Endothelial cell of umbilical vein (primary cell): ENCODE measurements around the gene B3GNT7. TPM values are rescaled to one million over a fixed set of nuclear protein-coding genes. Genes with fewer than 3 reads are reported as not detected.

Experiments
- BruUV-seq: library from RNA; stranded (reverse); fragments of 400-500 nt; replicated peaks from 2 replicates; lab custom pipeline; 2021; lab: Mats Ljungman, UMichigan
- CTCF ChIA-PET: fragments of 300-600, 350-600 bp; sonication (Branson Sonifier 250); formaldehyde crosslinking; loops from one replicate; lab custom pipeline; 2021; ENCODE audit warnings: antibody characterized with exemption, inconsistent platforms; lab: Charles Lee
- POLR2A ChIA-PET: fragments of 300-600, 350-600 bp; sonication (Branson Sonifier 250); formaldehyde crosslinking; loops from one replicate; lab custom pipeline; 2021; ENCODE audit warnings: antibody characterized with exemption, inconsistent platforms; lab: Charles Lee
- DNase-seq: peaks from one replicate; pipeline ENCODE4 v3.0.0-alpha.2; 2011; ENCODE audit warnings: low read depth, low spot score
- FAIRE-seq: peaks from 2 replicates; lab custom pipeline; 2011; peaks lifted over from hg19 to GRCh38; lab: Jason Lieb, UNC
- H2AFZ ChIP-seq: 2 replicates; pipeline ENCODE4 v1.6.0; 2012; ENCODE audit warnings: low read depth, low read length, control low read depth, inconsistent platforms
- H3K27ac ChIP-seq: 2 replicates; pipeline ENCODE4 v1.5.1; 2011; ENCODE audit warnings: low read depth, mild to moderate bottlenecking, control low read depth, low read length, moderate library complexity; ENCODE audit not compliant: insufficient read depth
- H3K27me3 ChIP-seq, 2 experiments: 2 replicates each; pipeline versions ENCODE4 v1.6.0 to v1.6.1; 2011; ENCODE audit warnings: low read length in 2 of 2, mixed read lengths in 1 of 2; ENCODE audit not compliant: control insufficient read depth in 2 of 2, insufficient read depth in 2 of 2
- H3K36me3 ChIP-seq, 2 experiments: 2 replicates in 1 of 2; 3 replicates in 1 of 2; pipeline ENCODE4 v1.5.1; 2011; ENCODE audit warnings: low read length in 2 of 2, mild to moderate bottlenecking in 1 of 2, moderate library complexity in 1 of 2; ENCODE audit not compliant: control insufficient read depth in 2 of 2, insufficient read depth in 2 of 2; ENCODE audit errors: extremely low read depth in 1 of 2
- H3K4me1 ChIP-seq: 3 replicates; pipeline ENCODE4 v1.5.1; 2011; ENCODE audit warnings: mild to moderate bottlenecking, low read length; ENCODE audit not compliant: control insufficient read depth, insufficient read depth; ENCODE audit errors: extremely low read depth
- H3K4me2 ChIP-seq: 2 replicates; pipeline ENCODE4 v1.6.1; 2011; ENCODE audit warnings: low read length, control low read depth, mixed read lengths; ENCODE audit not compliant: insufficient read depth
- H3K4me3 ChIP-seq, 3 experiments: fragments of 200-600 bp in 1 of 3; sonication (generic), shearing (Covaris generic) in 1 of 3; replicated peaks in 1 of 3; 2 replicates each; pipeline ENCODE4 v1.5.1; 2011 to 2016; ENCODE audit warnings: control low read depth in 3 of 3, low read length in 3 of 3, mild to moderate bottlenecking in 2 of 3, inconsistent platforms in 1 of 3, low read depth in 1 of 3, moderate library complexity in 1 of 3; ENCODE audit not compliant: insufficient read depth in 1 of 3
- H3K79me2 ChIP-seq: 2 replicates; pipeline ENCODE4 v1.6.0; 2012; ENCODE audit warnings: low read length, inconsistent platforms; ENCODE audit not compliant: control insufficient read depth, insufficient read depth
- H3K9ac ChIP-seq: replicated peaks from 2 replicates; pipeline ENCODE3; 2011; ENCODE audit warnings: low read length, control low read depth; ENCODE audit not compliant: insufficient read depth; ENCODE audit errors: extremely low read depth
- H3K9me1 ChIP-seq: replicated peaks from 3 replicates; pipeline ENCODE4 v1.6.0; 2011; ENCODE audit warnings: mild to moderate bottlenecking, low read length; ENCODE audit not compliant: control insufficient read depth, insufficient read depth; ENCODE audit errors: extremely low read depth
- H3K9me3 ChIP-seq: replicated peaks from 2 replicates; pipeline ENCODE4 v1.5.1; 2012; ENCODE audit warnings: low read length, inconsistent platforms; ENCODE audit not compliant: control insufficient read depth, insufficient read depth
- H4K20me1 ChIP-seq: replicated peaks from 2 replicates; pipeline ENCODE3; 2011; ENCODE audit warnings: mild to moderate bottlenecking, low read length; ENCODE audit not compliant: control insufficient read depth, insufficient read depth; ENCODE audit errors: extremely low read depth
- CTCF ChIP-seq, 2 donors: IDR thresholded peaks; 1 replicate in 1 of 2; 2 replicates in 1 of 2; pipeline ENCODE4 v1.5.1; 2011; ENCODE audit warnings: low read length in 2 of 2, mild to moderate bottlenecking in 2 of 2, moderate library complexity in 2 of 2, control low read depth in 1 of 2, inconsistent platforms in 1 of 2, low read depth in 1 of 2; ENCODE audit not compliant: insufficient read depth in 1 of 2; ENCODE audit errors: extremely low read depth in 1 of 2
- EZH2 ChIP-seq: IDR thresholded peaks from 2 replicates; pipeline ENCODE4 v1.6.1; 2012; ENCODE audit warnings: borderline replicate concordance, low read depth, mild to moderate bottlenecking, moderate library complexity, low read length, inconsistent platforms; ENCODE audit not compliant: severe bottlenecking
- FOS ChIP-seq: IDR thresholded peaks from 2 replicates; pipeline ENCODE4 v1.6.1; 2011; ENCODE audit warnings: mild to moderate bottlenecking, low read length, moderate library complexity, borderline replicate concordance; ENCODE audit not compliant: insufficient read depth
- GATA2 ChIP-seq: IDR thresholded peaks from 2 replicates; pipeline ENCODE4 v1.7.0; 2011; ENCODE audit warnings: low read depth, mild to moderate bottlenecking, moderate library complexity, mixed read lengths, low read length; ENCODE audit not compliant: insufficient read length, insufficient read depth
- JUN ChIP-seq: IDR thresholded peaks from 2 replicates; pipeline ENCODE4 v1.6.1; 2011; ENCODE audit warnings: borderline replicate concordance, low read depth; ENCODE audit not compliant: insufficient read length, insufficient read depth
- MAX ChIP-seq: IDR thresholded peaks from 2 replicates; pipeline ENCODE4 v1.6.1; 2011; ENCODE audit not compliant: insufficient read depth, insufficient read length
- MYC ChIP-seq: IDR thresholded peaks from one replicate; pipeline ENCODE4 v1.6.1; 2011; ENCODE audit warnings: mild to moderate bottlenecking, low read depth, low read length
- POLR2A ChIP-seq: IDR thresholded peaks from 2 replicates; pipeline ENCODE4 v1.6.1; 2012; ENCODE audit warnings: low read depth, mild to moderate bottlenecking, control low read depth, low read length
- POLR2AphosphoS5 ChIP-seq: IDR thresholded peaks from 2 replicates; pipeline ENCODE4 v1.6.1; 2012; ENCODE audit warnings: low read depth, mild to moderate bottlenecking, control low read depth, low read length, moderate library complexity; ENCODE audit not compliant: insufficient read depth
- dilution Hi-C: fragments of 300-500 bp; cut with MboI; formaldehyde crosslinking; loops from one replicate; pipeline ENCODE4 v1.15.0; 2019; ENCODE audit warnings: low sequenced_read_pairs; ENCODE audit not compliant: extremely low pct_ligation_motif_present
- intact Hi-C: fragments of 100-400 bp; cut with micrococcal nuclease; formaldehyde crosslinking; loops from one replicate; pipeline ENCODE4 v1.10.0; 2022
- polyA plus RNA-seq, 4 experiments: library from polyadenylated mRNA; depleted of rRNA in 3 of 4; stranded (reverse) in 3 of 4; unstranded in 1 of 4; fragments of >200 nt; gene quantifications; 2 replicates each; pipeline versions ENCODE4 v1.2.1 to v1.2.3, GENCODE V29; 2011 to 2012; ENCODE audit warnings: missing spikeins in 1 of 4
- total RNA-seq: library from RNA; stranded (reverse); gene quantifications from 2 replicates; pipeline ENCODE4 v1.2.3, GENCODE V29; 2021

Gene B3GNT7
- total and polyA plus RNA-seq, 2 donors (not counting 3 experiments of a cell fraction or from before 2014, with no cell fraction given) = 0.39 to 1.2 TPM

GRCh38 chr2:231421051-231421580, 25.6 kb downstream of the B3GNT7 start:
- FAIRE-seq = no peak
- Histone ChIP-seq H3K36me3 (no peaks in the 10 kb centered on the region), H3K9me3 (no peaks in the 10 kb centered on the region), H3K27ac (no peak overlapping the region), H3K9me1 (no peaks in the 10 kb centered on the region), H2AFZ (no peak overlapping the region), H4K20me1 (no peaks in the 10 kb centered on the region), H3K4me2 (no peak overlapping the region), H3K4me3 (no peak overlapping the region), H3K79me2 (no peaks in the 10 kb centered on the region), H3K4me1 (no peaks in the 10 kb centered on the region), H3K9ac (no peak overlapping the region), H3K27me3 (peaks cover 0 to 3% of the 10 kb centered on the region in 2 experiments)
- ChIA-PET POLR2A (no interaction called here), CTCF (interaction anchor here (0.9 to 4.6 kb wide), 4 partner anchors 9 to 317 kb away, joined by 3 to 18 read pairs (median 4); no protein-coding TSS in a partner anchor)
- BruUV-seq = no TSS peak
- dilution Hi-C loops = no loop called here
- intact Hi-C loops = no loop called here
- DNase-seq = no peak
- TF ChIP-seq MAX (no peak), FOS (no peak), EZH2 (no peak), JUN (no peak), GATA2 (no peak), CTCF (IDR thresholded peaks at IDR 0.05; ENCODE audit: extremely low read depth in 1 of 2, insufficient read depth in 1 of 2, low read depth in 1 of 2, low read length in 2 of 2) (no peak), MYC (no peak), POLR2AphosphoS5 (no peak), POLR2A (no peak)
